GM18502 (cell line): ENCODE measurements around the gene DPYD.
A peak's percentile ranks its signal among the peaks of the same experiment; 100 is the strongest.

Source experiments
- ATAC-seq: cut with Tn5 transposase; IDR thresholded peaks from one replicate; pipeline ENCODE4 v1.9.1; 2021; ENCODE audit warnings: mild to moderate bottlenecking; ENCODE audit not compliant: unreplicated experiment, poor library complexity

Gene DPYD

GRCh38 chr1:97563926-97564325, 356.9 kb downstream of the DPYD start:
- ATAC-seq = no peak

GRCh38 chr1:97562081-97562480, 358.8 kb downstream of the DPYD start:
- no peak for ATAC-seq

GRCh38 chr1:97560714-97561113, 360.1 kb downstream of the DPYD start:
- ATAC-seq = no peak

- no peak for ATAC-seq
These were observed 366.9 kb downstream of the DPYD start for GRCh38 chr1:97553971-97554370.

GRCh38 chr1:97551113-97551512, 369.7 kb downstream of the DPYD start:
- no peak for ATAC-seq

- no peak for ATAC-seq
These were observed 375.4 kb downstream of the DPYD start for GRCh38 chr1:97545446-97545845.

- ATAC-seq = no peak
These were observed 380.4 kb downstream of the DPYD start for GRCh38 chr1:97540346-97540888.

- no peak for ATAC-seq
These were observed 382.7 kb downstream of the DPYD start for GRCh38 chr1:97538113-97538512.

- ATAC-seq = no peak
These were observed 387.5 kb downstream of the DPYD start for GRCh38 chr1:97533358-97533757.

GRCh38 chr1:97529600-97529999, 391.2 kb downstream of the DPYD start:
- ATAC-seq = no peak

- no peak for ATAC-seq
These were observed 396.6 kb downstream of the DPYD start for GRCh38 chr1:97524211-97524610.

GRCh38 chr1:97516588-97516987, 404.2 kb downstream of the DPYD start:
- ATAC-seq = no peak

- no peak for ATAC-seq
These were observed 412.1 kb downstream of the DPYD start for GRCh38 chr1:97508653-97509218.

- ATAC-seq = no peak
These were observed 413.0 kb downstream of the DPYD start for GRCh38 chr1:97507863-97508262.

- no peak for ATAC-seq
These were observed 414.5 kb downstream of the DPYD start for GRCh38 chr1:97506368-97506767.

- ATAC-seq = peak; percentile 71
These were observed 415.0 kb downstream of the DPYD start for GRCh38 chr1:97505816-97506215.

- no peak for ATAC-seq
These were observed 415.5 kb downstream of the DPYD start for GRCh38 chr1:97505289-97505688.

- no peak for ATAC-seq
These were observed 418.5 kb downstream of the DPYD start for GRCh38 chr1:97502360-97502759.

- no peak for ATAC-seq
These were observed 419.2 kb downstream of the DPYD start for GRCh38 chr1:97501628-97502027.

GRCh38 chr1:97500760-97501159, 420.1 kb downstream of the DPYD start:
- ATAC-seq = no peak

GRCh38 chr1:97499667-97500066, 421.2 kb downstream of the DPYD start:
- no peak for ATAC-seq

GRCh38 chr1:97489834-97490233, 431.0 kb downstream of the DPYD start:
- no peak for ATAC-seq

- no peak for ATAC-seq
These were observed 432.3 kb downstream of the DPYD start for GRCh38 chr1:97488530-97488929.
